GM19023 (cell line): ENCODE data around the gene NANS.
"Not testable (repeated sequence)": the region's sequence is repeated elsewhere in the genome, so short reads cannot be mapped to it uniquely, and the experiment has no call there.

Source experiments
- ATAC-seq: cut with Tn5 transposase; IDR thresholded peaks from one replicate; pipeline ENCODE4 v1.9.1; 2021; ENCODE audit warnings: mild to moderate bottlenecking, moderate library complexity; ENCODE audit not compliant: unreplicated experiment

Gene NANS

GRCh38 chr9:98099346-98099745, 42.8 kb downstream of the NANS start:
- no peak for ATAC-seq

GRCh38 chr9:98099898-98100297, 43.4 kb downstream of the NANS start:
- no peak for ATAC-seq

DNA sequence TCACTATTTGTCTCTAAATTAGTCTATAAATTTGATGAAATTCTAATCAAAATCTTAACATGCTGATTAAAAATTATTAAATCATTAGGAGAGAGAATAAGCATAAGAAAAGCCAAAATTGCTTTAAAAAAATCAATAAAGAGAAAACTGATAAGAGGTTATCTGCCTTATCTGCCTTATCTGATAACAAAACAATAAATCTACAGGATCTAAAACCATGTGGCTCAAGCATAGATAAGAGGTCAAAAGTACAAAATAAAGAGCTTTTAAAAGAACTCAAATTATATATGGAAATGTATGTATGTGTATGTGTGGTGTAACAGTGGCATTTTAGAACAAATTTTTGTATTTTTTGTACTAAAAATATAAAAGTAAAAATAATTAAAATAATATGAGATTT, 43.9 kb downstream of the NANS start:
- no peak for ATAC-seq

DNA sequence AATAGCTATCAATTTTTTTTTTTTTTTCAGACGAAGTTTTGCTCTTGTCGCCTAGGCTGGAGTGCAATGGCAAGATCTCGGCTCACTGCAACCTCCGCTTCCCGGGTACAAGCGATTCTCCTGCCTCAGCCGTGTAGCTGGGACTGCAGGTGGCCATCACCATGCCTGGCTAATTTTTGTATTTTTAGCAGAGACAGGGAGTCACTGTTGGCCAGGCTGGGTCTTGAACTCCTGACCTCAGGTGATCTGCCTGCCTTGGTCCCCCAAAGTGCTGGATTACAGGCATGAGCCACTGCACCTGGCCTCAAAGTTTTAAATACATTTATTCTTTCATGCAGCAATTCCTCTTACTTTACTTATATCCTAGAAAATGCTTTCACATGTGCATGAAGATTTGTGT, 44.9 kb downstream of the NANS start:
- ATAC-seq, result no peak

- ATAC-seq, result peak; percentile 96
These were observed 45.3 kb downstream of the NANS start for GRCh38 chr9:98101868-98102273.

DNA sequence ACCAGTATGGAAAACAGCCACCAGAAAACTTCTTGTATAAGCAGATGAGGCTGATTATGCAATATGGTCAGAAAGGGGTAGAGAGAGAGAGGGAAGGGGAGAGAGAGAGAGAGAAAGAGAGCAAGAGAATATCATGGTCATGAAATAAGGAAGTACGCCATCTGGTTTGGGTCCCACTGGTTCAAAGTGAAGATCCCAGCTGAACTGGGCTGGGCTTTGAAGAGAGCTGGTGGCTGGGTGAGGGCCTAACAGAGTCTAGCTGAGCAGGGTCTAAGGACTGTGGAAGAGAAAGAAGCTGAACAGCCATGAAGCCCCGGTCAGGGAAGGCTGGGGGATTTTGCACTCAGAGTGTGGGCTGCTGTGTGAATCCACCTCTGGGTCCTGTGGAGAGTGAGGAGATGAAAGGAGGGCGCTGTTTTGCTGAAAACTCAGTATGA, 47.9 kb downstream of the NANS start:
- no peak for ATAC-seq

DNA sequence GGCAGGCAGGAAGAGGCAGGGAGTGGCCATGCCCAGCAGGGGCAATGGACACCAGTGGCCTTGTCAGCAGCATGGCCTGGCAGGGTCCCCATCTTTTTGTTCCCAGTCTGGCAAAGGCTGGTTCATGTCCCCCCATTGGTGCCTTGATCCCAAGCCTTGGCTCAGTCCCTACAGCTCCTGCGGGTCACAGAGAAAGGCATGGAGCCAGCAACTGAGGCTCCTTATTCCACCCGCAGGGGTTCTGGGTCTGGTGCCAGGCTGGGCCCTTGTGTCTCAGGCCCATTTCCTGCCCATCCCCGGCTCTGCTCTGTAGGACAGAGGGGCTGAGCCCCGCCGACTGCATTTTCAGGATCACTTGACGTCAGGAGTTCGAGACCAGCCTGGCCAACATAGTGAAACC, 48.5 kb downstream of the NANS start:
- ATAC-seq, result no peak

GRCh38 chr9:98107926-98108325, 51.4 kb downstream of the NANS start:
- ATAC-seq, result peak; percentile 16

GRCh38 chr9:98108531-98109031, 52.0 kb downstream of the NANS start:
- ATAC-seq, result peak; percentile 72

- no peak for ATAC-seq
These were observed 52.5 kb downstream of the NANS start for GRCh38 chr9:98109052-98109451.

GRCh38 chr9:98117097-98117496, 60.6 kb downstream of the NANS start:
- ATAC-seq, result not testable (repeated sequence)

DNA sequence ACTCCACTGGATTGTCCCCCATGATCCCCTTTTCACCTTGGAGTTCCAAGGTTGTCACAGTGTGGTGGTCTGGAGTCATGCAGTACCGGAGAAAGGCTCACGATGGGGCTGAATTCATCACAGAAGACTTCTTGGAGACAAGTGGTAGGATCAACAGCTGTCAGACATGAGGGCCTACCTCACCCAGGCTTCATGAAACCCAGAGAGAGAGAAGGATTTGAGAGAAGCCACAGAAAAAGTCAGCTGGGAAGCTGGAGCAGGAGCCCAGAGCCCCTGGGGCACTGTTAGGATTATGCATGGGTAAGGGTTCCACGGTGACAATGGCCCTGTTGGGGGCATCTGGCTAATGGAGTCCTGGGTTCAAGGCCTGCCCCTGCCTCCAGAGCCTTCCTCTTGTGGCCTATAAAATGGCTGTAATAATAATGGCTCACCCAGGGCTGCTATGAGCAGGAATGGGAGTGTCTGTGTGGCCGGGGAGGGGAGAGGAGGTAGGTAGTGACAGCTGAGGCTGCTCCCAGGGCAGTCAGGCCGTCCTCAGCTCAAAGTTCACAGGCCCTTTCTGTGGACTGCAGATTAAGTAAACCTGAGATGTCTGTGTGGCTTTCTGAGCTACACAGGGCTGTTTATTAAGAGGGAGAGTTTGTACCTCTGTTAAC, 61.6 kb downstream of the NANS start:
- peak; percentile 56 for ATAC-seq

DNA sequence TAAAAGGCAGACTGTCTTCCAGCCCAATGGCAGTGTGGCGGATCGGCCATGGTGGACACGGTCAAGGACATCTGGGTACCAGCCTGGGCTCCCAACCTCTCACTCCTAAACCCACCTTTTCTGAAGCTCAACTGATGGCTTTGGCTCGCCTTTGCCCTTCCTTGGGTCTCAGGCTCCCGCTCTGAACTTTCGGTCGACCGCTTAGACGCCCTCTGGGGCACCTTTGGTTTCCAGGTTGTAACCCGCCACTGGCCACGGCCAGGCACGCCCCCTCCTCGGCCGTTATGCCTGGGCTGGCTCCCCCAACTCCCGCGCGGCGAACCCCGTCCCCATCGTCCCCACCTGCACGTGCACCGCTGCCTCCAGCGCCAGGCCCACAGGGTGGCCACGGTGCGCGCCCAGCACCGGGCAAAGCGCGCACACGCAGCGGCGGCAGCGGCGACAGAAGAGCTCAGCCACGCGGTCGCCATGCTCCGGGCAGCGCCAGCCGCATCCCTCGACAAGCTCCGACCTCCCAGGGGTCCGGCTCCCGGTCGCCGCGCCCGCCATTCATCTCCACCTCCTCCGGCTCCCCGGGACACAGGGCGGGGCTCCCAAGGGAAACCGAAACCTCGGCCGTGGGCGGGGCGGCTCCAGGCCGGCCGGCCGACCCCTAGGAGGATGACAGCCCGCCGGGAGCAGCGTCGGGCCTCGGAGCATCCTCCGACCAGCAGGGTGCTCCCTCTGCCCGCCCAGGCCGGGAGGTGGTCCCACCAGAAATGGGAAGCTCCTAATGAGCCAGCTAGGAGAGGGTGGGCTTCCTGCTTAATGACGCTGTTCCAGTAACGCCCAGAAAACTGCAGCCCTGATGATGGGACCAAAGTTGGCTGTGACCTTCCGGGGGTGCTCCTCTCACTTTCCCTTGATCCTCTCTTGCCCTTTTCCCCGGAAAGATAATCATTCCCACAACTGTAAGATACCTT, 62.4 kb downstream of the NANS start, which contains the start of gene TRIM14:
TSS of gene TRIM14 (minus strand) at position 583 of the 962 bp plus-strand sequence. CDS start at position 549, 34 bp downstream.
- ATAC-seq, result peak; percentile 65

DNA sequence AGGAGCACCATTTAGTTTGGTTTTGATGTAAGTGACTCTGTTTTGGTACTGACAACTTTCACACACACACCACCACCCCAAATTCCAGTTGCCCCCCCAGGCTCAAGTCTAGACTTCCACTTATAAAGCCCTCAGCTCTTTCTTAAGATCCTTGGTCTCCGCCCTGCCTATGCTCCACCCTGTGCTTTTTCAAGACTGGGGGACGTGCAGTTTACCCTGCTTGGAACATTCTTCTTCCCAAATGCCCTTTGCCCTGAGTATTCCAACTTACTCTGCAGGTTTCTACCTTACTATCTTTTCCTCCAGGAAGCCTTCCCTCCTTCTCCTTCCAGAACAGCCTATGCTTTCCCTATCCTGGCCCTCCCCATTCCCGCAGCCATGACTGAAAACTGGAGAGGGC, 63.9 kb downstream of the NANS start:
- no peak for ATAC-seq

DNA sequence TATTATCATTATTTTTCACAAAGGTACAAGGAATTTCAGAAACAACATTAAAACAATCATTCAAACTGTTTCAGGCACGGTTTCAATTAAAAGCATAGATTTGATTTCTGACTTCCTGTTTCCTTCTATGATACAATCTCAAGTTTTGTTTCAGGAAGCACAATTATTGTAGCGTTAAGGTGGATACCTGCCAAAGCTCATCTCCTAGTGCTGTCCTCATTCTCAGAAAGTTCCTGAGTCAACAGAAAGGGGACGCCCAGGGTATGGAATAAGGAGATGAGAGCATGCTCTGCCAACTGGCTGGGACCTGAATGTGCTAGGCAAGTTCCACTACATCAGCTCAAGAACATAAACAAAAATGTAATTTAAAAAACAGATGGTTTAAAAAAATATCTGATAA, 64.5 kb downstream of the NANS start:
- ATAC-seq, result no peak

DNA sequence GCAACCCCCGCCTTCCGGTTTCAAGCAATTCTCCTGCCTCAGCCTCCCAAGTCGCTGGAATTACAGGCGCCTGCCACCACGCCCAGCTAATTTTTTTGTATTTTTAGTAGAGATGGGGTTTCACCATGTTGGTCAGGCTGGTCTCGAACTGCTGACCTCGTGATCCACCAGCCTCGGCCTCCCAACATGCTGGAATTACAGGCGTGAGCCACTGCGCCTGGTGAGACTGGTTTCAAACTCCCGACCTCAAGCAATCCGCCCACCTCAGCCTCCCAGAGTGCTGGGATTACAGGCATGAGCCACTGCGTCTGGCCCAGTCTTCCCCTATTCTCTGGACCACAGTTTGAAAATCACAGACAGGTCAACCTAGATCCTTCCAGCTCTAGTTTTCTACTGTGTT, 67.6 kb downstream of the NANS start:
- ATAC-seq, result not testable (repeated sequence)

GRCh38 chr9:98124637-98125426, 68.3 kb downstream of the NANS start:
- no peak for ATAC-seq

- no peak for ATAC-seq
These were observed 70.7 kb downstream of the NANS start for GRCh38 chr9:98127226-98127625.

DNA sequence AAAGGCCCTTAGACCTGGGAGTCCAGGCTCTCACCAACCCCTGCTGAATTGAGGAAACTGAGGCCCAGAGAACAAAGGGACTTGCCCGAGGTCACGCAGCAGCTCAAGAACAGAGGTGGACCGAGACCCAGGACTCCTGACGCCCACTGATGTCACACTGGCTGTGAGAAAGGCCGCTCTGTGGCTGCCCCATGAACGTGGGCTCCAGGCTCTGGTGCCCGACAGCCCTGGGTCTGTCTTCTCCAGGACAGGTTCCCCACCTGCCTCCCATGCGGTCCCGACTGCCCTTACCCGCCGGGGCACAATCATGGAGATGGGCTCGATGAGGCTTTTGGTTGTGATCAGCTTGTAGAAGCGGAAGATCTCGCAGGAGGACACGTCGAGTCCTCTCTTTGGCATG, 71.8 kb downstream of the NANS start:
- no peak for ATAC-seq

GRCh38 chr9:98129451-98129881, 72.9 kb downstream of the NANS start:
- ATAC-seq, result no peak

GRCh38 chr9:98130060-98130459, 73.5 kb downstream of the NANS start:
- ATAC-seq, result not testable (repeated sequence)
